Stimulated activated CD4-positive, alpha-beta T cell treated with anti-CD3 and anti-CD28 coated beads, Interleukin-12 subunit alpha, Interleukin-12 subunit beta, amount 100 ng/mL, for 48 hours (primary cell): ENCODE data around the gene CLSTN3.

Source experiments
- DNase-seq, 3 donors: peaks; one replicate each; pipeline ENCODE4 v3.0.0-alpha.2; 2020; ENCODE audit warnings: low read depth in 2 of 3, low spot score in 1 of 3

The CLSTN3 gene

DNA sequence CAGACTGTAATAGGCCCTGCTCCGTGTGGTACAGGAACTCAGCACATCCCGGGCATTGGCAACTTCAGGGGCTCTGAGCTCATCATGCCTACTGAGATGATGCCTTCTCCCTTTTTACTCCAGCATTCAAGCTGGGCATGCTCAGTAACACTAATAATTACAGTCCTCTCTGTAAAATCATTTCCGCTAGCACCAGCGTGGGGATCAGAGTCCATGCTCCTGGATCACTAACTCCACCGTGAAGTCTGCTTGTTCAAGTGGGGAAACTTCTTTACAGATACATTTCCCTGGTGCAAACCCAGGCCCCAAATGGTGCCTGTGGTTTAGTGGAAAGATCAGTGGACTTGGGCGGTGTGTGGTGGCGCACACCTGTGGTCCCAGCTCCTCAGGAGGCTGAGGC lies 16.7 kb downstream of the CLSTN3 start:
- DNase-seq = no peak

GRCh38 chr12:7150356-7150755 lies 20.2 kb downstream of the CLSTN3 start:
- no peak for DNase-seq

GRCh38 chr12:7150841-7151240 lies 20.7 kb downstream of the CLSTN3 start:
- no peak for DNase-seq

DNA sequence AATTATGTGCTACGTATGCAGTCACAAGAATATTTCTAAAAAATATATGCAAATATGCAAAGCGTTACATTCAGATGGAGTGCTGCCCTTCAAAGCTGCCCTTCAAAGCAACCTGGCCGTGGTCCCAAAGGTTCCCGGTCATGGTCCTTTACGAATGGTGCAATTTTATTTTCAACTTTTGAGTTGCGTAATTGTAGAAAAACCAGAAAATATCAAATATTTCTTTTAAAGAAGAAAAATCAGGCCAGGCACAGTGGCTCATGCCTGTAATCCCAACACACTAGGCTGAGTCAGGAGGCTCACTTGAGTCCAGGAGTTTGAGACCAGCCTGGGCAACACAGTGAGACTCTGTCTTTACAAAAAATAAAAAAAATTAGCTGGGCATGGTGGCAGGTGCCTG lies 21.4 kb downstream of the CLSTN3 start:
- no peak for DNase-seq

- no peak for DNase-seq
These were observed 22.6 kb downstream of the CLSTN3 start for GRCh38 chr12:7152818-7153217.

DNA sequence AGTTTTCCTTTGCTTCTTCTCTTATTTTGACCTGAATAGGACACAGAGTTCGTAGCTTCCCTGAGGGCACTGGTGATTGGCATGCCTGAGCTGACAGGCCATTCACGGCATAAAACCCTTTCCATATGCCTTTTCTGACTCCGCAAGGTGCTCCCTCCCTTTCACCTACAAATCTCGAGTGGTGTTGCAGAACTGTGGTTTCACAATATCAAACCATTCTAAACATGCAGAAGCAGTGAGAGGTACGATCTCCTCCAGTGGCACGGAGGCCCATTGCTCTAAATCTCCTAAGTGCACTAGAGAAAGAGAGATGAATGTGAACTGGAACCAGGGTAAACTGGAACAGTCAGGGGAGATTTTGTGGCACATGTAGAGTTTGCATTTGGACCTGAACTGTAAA lies 23.9 kb downstream of the CLSTN3 start:
- DNase-seq = no peak

DNA sequence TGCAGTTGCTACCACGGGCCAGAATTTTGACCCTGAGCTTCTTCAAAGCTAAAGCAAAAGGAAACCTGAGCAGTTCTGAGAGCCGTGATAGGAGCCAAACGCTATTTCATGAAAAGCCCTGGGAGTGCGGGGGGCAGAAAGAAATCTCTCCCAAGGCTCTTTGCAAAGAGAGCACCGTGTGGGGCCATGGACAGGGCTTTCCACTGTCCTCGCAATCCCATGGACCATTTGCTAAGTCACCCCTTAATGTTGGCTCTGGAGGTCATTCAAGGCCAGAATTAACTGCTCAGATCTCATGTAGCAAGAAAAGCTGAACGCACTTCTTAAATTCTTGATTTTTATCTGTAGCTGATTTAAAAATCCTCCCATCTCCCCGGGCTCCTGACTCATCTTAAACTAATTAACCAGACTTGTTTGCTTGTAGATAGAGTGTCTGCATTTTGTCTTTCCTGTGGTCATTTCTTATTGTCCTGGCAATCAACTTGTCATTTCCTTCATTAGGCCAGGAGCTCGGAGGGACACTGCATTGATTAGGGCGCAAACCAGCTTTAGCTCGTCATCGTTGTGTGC lies 24.8 kb downstream of the CLSTN3 start:
- DNase-seq = no peak

GRCh38 chr12:7155471-7156034 lies 25.4 kb downstream of the CLSTN3 start:
- DNase-seq = no peak

DNA sequence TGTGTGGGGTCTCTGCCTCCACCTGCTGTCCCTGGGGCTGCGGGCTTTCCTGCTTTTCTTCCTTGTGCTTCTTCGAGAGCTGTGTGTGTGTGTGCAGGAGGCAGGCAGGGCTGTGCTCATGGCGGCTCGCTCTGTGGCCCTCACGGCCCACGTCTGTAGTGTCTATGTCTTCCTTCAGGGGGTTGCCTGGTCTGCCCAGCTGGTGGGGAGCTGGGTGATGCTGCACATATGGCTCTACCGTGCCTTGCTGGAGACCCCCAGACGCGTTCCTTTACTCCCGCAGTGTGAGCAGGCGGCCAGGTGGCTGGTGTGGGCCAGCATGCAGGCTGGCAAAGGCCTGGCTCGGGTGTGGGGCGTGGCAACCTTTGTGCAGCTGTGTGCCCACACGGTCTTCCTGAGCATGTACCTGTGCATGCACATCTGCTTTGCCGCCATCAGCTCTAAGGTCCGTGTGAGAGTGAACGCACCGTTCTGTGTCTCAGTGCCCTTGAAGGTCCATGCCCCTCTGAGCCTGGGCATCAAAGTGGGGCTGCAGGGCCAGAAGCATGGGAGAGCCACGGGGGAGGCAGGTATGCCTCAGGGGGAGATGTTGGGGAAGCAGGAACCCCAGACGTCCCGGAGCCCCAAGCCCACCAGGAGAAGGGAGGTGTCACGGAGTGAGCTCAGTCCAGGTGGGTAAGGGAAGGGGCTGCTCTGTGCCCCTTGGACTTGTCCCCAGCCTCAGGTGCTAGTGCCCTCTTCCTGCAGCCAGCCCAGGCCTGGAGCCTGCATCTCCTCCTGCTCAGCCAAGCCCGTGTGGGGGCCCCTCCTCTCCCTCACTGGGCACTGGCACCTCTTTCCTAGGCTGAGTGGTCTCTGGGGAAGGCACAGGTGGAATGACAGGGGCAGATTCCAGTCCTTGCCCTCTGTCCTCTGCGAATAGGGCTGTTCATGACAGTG lies 26.4 kb downstream of the CLSTN3 start:
- DNase-seq = no peak

- no peak for DNase-seq
These were observed 27.2 kb downstream of the CLSTN3 start for GRCh38 chr12:7157391-7157790.

DNA sequence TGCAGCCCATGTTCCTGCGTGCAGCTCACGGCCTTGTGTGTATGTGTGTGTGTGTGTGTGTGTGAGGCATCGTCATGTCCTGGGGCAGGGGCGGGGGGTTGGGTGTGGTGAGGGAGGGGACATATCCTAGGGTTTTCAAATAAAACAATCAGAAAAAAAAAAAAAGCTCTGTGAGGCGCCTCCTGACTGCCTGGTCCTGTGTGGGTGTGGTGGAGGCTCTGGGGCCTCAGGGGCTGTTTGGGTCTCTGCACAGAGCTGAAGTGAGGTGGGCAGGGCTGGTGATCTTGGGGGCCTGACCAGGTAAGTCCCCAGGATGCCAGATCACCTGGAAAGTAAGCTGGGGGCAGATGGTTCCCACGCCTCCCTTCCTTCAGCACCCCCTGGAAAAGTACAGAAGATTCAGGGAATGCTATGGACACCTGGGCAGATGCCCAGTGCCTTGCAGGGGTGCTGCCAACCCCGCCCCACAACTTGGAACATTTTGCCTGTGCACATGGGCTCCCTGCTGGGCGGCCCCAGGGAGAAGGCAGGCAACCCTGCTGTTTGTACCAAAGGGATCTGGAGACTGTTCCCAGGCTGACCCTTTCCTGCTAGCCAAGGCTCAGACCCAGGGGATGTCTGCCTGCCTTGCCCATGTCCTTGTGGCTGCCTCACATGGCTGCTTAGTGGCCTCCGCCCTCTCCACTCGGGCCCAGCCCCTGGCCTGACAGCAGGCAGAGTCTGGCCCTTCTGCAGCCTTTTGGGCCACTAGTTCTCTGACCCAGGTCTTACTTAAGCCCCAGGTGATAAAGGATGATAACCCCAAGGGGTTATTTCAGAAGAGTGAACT lies 28.8 kb downstream of the CLSTN3 start:
- no peak for DNase-seq

GRCh38 chr12:7160183-7160582 lies 30.0 kb downstream of the CLSTN3 start:
- DNase-seq = no peak

DNA sequence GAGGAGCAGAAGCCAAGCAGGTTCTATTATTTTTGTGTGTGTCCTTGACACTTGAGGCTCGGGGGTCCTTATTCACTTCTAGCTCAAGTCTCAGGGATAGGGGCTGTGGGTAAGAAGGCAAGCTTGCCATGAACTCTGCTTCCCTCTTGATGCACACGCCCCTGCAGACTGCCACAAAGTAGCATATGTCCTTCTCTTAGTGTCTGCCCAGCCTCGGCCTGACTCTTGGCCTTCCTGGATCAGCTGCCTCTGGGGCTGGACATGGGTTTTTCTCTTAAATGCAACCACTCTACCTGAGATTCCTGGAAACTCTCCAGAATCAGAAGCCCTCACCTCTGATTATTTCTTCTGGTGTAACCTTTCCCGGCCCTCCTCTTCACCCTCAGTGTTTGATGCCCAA lies 31.2 kb downstream of the CLSTN3 start:
- DNase-seq = no peak

DNA sequence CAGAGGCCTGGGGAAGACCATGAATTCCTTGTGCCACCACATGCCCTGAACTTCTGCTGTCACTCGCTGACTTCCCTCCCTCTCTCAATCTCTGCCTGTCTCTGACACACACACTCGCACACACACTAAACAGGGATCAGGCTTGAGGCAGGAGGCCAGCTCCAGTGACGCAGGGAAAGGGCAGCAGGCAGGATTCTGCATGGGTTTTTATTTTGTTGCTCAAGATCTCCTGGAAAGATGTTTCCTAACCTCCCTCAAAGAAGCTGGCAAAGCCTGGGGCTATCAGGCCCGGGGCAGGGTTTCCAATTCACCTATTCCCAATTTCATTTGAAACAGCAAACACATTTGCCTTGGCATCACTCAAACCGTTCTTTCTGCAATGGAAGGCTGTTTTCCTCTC lies 31.6 kb downstream of the CLSTN3 start:
- no peak for DNase-seq

- DNase-seq = peak in 2 of 3 donors; percentile 12 to 24
These were observed 32.5 kb downstream of the CLSTN3 start for GRCh38 chr12:7162691-7163114.

GRCh38 chr12:7169951-7170350 lies 39.8 kb downstream of the CLSTN3 start:
- DNase-seq = no peak

- DNase-seq = no peak
These were observed 41.7 kb downstream of the CLSTN3 start for GRCh38 chr12:7171854-7172253.

DNA sequence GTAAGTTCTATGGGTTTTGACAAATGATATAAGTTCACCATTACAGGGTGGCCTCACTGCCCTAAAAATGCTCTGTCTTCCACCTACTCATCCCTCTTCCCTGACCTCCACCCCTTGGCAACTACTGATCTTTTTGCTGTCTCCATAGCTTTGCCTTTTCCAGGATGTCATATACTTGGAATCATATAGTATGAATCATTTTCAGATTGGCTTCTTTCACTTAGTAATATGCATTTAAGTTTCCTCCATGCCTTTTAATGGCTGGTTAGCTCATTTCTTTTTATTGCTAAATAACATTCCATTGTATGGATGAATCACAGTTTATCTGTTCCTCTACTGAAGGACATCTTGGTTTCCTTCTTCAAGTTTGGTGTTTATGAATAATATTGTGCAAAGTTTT lies 45.3 kb downstream of the CLSTN3 start:
- no peak for DNase-seq

DNA sequence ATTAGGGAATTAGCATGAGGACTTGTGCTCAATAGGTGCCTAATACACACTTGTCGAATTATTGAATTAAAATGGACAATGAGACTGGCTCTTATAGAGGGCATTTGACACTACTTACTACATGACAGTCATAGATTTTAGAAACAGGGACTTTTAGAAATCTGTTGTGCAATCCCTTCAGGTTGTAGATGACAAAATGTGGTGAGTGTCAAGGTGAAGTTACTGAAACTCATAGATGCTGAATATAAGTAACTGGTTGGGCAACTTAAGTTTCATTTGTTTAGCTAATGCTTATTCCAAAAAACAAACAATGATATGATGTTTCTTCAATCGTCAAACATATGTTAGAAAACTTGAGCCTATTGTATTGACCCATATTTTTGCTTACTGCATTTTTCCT lies 46.4 kb downstream of the CLSTN3 start:
- no peak for DNase-seq

DNA sequence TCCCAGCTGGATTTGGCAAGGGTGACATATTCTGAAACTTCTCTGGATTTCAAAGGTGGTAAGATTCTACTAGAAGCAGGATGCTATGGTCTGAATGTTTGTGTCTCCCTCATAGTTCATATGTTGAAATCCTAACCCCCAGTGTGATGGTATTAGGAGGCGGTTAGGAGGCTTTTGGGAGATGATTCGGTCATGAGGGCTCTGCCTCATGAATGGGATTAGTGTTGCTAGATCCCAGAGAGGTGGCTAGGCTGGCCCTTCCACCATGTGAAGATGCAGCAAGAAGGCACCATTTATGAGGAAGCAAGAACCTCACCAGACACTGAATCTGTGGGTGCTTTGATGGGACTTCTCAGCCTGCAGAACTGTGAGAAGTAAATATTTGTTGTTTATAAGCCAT lies 48.3 kb downstream of the CLSTN3 start:
- no peak for DNase-seq

DNA sequence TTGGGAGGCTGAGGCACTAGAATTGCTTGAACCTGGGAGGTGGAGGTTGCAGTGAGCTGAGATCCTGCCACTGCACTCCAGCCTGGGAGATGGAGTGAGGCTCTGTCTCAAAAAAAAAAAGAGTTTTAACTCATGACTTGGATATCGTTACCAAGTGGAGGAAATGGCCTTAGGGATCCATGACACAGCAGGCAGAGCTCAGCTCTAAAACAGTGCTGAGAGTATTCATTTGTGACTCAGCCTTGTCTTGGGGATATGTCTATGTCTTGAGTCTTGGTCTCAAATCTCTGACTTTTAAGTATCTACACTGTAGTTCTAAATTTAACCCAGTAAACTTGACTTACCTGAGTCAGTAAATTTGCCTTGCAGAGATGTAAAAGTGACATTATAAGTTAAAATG lies 50.5 kb downstream of the CLSTN3 start:
- no peak for DNase-seq
